HEK293 (cell line): Measurements from ENCODE around the gene CTDSP1.

ENCODE experiments used
- BCL11A ChIP-seq: fragments of 450-650 bp; formaldehyde crosslinking; IDR thresholded peaks from 2 replicates; pipeline ENCODE4 v1.5.1; 2016; ENCODE audit warnings: low read depth, missing biosample characterization, missing genetic modification characterization
- IKZF3 ChIP-seq: fragments of 450-650 bp; IDR thresholded peaks from 2 replicates; pipeline ENCODE4 v1.5.0; 2018; ENCODE audit warnings: missing biosample characterization, mild to moderate bottlenecking, missing genetic modification characterization, moderate library complexity
- KLF10 ChIP-seq: fragments of 450-650 bp; IDR thresholded peaks from 2 replicates; pipeline ENCODE4 v1.5.1; 2018; ENCODE audit warnings: missing biosample characterization, mild to moderate bottlenecking, missing genetic modification characterization
- KLF16 ChIP-seq: fragments of 450-650 bp; formaldehyde crosslinking; IDR thresholded peaks from 2 replicates; pipeline ENCODE4 v1.5.1; 2017; ENCODE audit warnings: missing biosample characterization, missing genetic modification characterization
- MYNN ChIP-seq: fragments of 450-650 bp; formaldehyde crosslinking; IDR thresholded peaks from 2 replicates; pipeline ENCODE4 v1.5.1; 2016; ENCODE audit warnings: missing biosample characterization, missing genetic modification characterization, borderline replicate concordance
- REPIN1 ChIP-seq: fragments of 450-650 bp; formaldehyde crosslinking; IDR thresholded peaks from 2 replicates; pipeline ENCODE4 v1.5.1; 2017; ENCODE audit warnings: missing biosample characterization, missing genetic modification characterization, low read depth
- TCF7L2 ChIP-seq: IDR thresholded peaks from 2 replicates; pipeline ENCODE4 v1.6.1; 2011; ENCODE audit warnings: low read depth, mild to moderate bottlenecking, inconsistent platforms, low read length, moderate library complexity, borderline replicate concordance
- ZBTB11 ChIP-seq: fragments of 450-650 bp; formaldehyde crosslinking; conservative IDR thresholded peaks from 2 replicates; pipeline ENCODE4 v1.5.1; 2016; ENCODE audit warnings: low read depth, missing biosample characterization, missing genetic modification characterization
- ZBTB17 ChIP-seq: fragments of 450-650 bp; formaldehyde crosslinking; IDR thresholded peaks from 2 replicates; pipeline ENCODE4 v1.5.1; 2016; ENCODE audit warnings: missing biosample characterization, missing genetic modification characterization
- ZBTB8A ChIP-seq: fragments of 450-650 bp; formaldehyde crosslinking; IDR thresholded peaks from 2 replicates; pipeline ENCODE4 v1.5.1; 2016; ENCODE audit warnings: missing biosample characterization, missing genetic modification characterization
- ZNF146 ChIP-seq: fragments of 450-650 bp; formaldehyde crosslinking; IDR thresholded peaks from 2 replicates; pipeline ENCODE4 v1.5.1; 2016; ENCODE audit warnings: missing biosample characterization, missing genetic modification characterization
- ZNF148 ChIP-seq: fragments of 450-650 bp; formaldehyde crosslinking; IDR thresholded peaks from 2 replicates; pipeline ENCODE4 v1.5.0; 2017; ENCODE audit warnings: missing biosample characterization, missing genetic modification characterization, borderline replicate concordance
- ZNF19 ChIP-seq: fragments of 450-650 bp; formaldehyde crosslinking; IDR thresholded peaks from 2 replicates; pipeline ENCODE4; 2016; ENCODE audit warnings: missing biosample characterization, missing genetic modification characterization, low read depth
- ZNF280D ChIP-seq: fragments of 450-650 bp; formaldehyde crosslinking; IDR thresholded peaks from 2 replicates; pipeline ENCODE4 v1.5.1; 2016; ENCODE audit warnings: missing biosample characterization, missing genetic modification characterization
- ZNF302 ChIP-seq: fragments of 450-650 bp; formaldehyde crosslinking; IDR thresholded peaks from 2 replicates; pipeline ENCODE4 v1.5.1; 2016; ENCODE audit warnings: missing biosample characterization, missing genetic modification characterization, low read depth
- ZNF324 ChIP-seq: fragments of 450-650 bp; formaldehyde crosslinking; IDR thresholded peaks from 2 replicates; pipeline ENCODE4 v1.5.1; 2016; ENCODE audit warnings: missing biosample characterization, missing genetic modification characterization
- ZNF394 ChIP-seq: fragments of 450-650 bp; formaldehyde crosslinking; IDR thresholded peaks from 2 replicates; pipeline ENCODE4 v1.5.1; 2016; ENCODE audit warnings: missing biosample characterization, missing genetic modification characterization, mild to moderate bottlenecking, moderate library complexity, borderline replicate concordance
- ZNF449 ChIP-seq: fragments of 450-650 bp; formaldehyde crosslinking; IDR thresholded peaks from 2 replicates; pipeline ENCODE4 v1.5.1; 2017; ENCODE audit warnings: missing biosample characterization, mild to moderate bottlenecking, missing genetic modification characterization, moderate library complexity
- ZNF521 ChIP-seq: fragments of 450-650 bp; formaldehyde crosslinking; IDR thresholded peaks from 2 replicates; pipeline ENCODE4 v1.5.1; 2017; ENCODE audit warnings: missing biosample characterization, mild to moderate bottlenecking, missing genetic modification characterization
- ZNF561 ChIP-seq: fragments of 450-650 bp; IDR thresholded peaks from 2 replicates; pipeline ENCODE4 v1.5.1; 2018; ENCODE audit warnings: missing biosample characterization, missing genetic modification characterization, borderline replicate concordance
- ZNF664 ChIP-seq: fragments of 450-650 bp; formaldehyde crosslinking; IDR thresholded peaks from 2 replicates; pipeline ENCODE4 v1.5.1; 2016; ENCODE audit warnings: missing biosample characterization, missing genetic modification characterization
- ZNF747 ChIP-seq: fragments of 450-650 bp; formaldehyde crosslinking; IDR thresholded peaks from 2 replicates; pipeline ENCODE4 v1.5.1; 2016; ENCODE audit warnings: missing biosample characterization, missing genetic modification characterization
- ZNF768 ChIP-seq: fragments of 450-650 bp; formaldehyde crosslinking; IDR thresholded peaks from 2 replicates; pipeline ENCODE4 v1.5.1; 2018; ENCODE audit warnings: missing biosample characterization, mild to moderate bottlenecking, missing genetic modification characterization
- ZNF777 ChIP-seq: fragments of 450-650 bp; formaldehyde crosslinking; IDR thresholded peaks from 2 replicates; pipeline ENCODE4 v1.5.1; 2017; ENCODE audit warnings: missing biosample characterization, missing genetic modification characterization, borderline replicate concordance
- ZNF792 ChIP-seq: fragments of 450-650 bp; formaldehyde crosslinking; IDR thresholded peaks from 2 replicates; pipeline ENCODE4 v1.5.1; 2016; ENCODE audit warnings: missing biosample characterization, missing genetic modification characterization
- ZSCAN23 ChIP-seq: fragments of 450-650 bp; formaldehyde crosslinking; IDR thresholded peaks from 2 replicates; pipeline ENCODE4 v1.5.1; 2016; ENCODE audit warnings: missing biosample characterization, missing genetic modification characterization
- ZSCAN4 ChIP-seq: fragments of 450-650 bp; formaldehyde crosslinking; IDR thresholded peaks from 2 replicates; pipeline ENCODE4 v1.5.1; 2017; ENCODE audit warnings: missing biosample characterization, missing genetic modification characterization

The CTDSP1 gene

GRCh38 chr2:218395826-218396687 is 3.6 kb upstream of the CTDSP1 start (continued):
- TF ChIP-seq REPIN1 (tag by site-specific recombination) (no peak), ZSCAN4 (tag by site-specific recombination) (peak; percentile 31; the same call in 1 of the 2 replicates), ZSCAN23 (tag by site-specific recombination) (no peak), ZNF777 (no peak), ZNF324 (tag by site-specific recombination) (peak; percentile 73; the same call in 1 of the 2 replicates), TCF7L2 (no peak), IKZF3 (tag by site-specific recombination) (peak; percentile 74), ZNF19 (tag by site-specific recombination) (no peak), ZNF148 (tag by site-specific recombination) (no peak), ZNF449 (tag by site-specific recombination) (peak; percentile 60; the same call in 1 of the 2 replicates), ZBTB8A (tag by site-specific recombination) (peak; percentile 99), ZNF747 (tag by site-specific recombination) (no peak), ZNF768 (peak; percentile 69; the same call in 1 of the 2 replicates), ZBTB17 (tag by site-specific recombination) (peak; percentile 89), KLF16 (tag by site-specific recombination) (peak; percentile 93), ZNF146 (tag by site-specific recombination) (no peak), MYNN (tag by site-specific recombination) (no peak), ZNF792 (tag by site-specific recombination) (no peak), ZNF394 (tag by site-specific recombination) (peak; percentile 78), ZBTB11 (tag by site-specific recombination) (peak; percentile 64), BCL11A (tag by site-specific recombination) (peak; percentile 52), ZNF521 (tag by site-specific recombination) (no peak), ZNF561 (tag by site-specific recombination) (peak; percentile 92), KLF10 (tag by site-specific recombination) (peak; percentile 80), ZNF280D (0 out of 2 replicates have a peak, but pooled peaks have one; percentile 50), ZNF302 (no peak), ZNF664 (tag by site-specific recombination) (0 out of 2 replicates have a peak, but pooled peaks have one; percentile 6)
